Adrenal gland (tissue), 12 donors: ENCODE data around the gene CAPN8. TPM values are rescaled to one million over a fixed set of nuclear protein-coding genes. Genes with fewer than 3 reads are reported as not detected.

Source experiments
- DNase-seq, 7 donors: peaks; one replicate each; pipeline ENCODE4 v3.0.0-alpha.2; 2019 to 2020
- H3K27ac ChIP-seq, 5 donors: fragments of 200-600 bp; sonication (generic) in 4 of 5; 1 replicate in 3 of 5; 2 replicates in 2 of 5; pipeline versions ENCODE4 v1.5.1 to v1.8.0; 2016 to 2020; ENCODE audit warnings: mild to moderate bottlenecking in 1 of 5
- H3K27me3 ChIP-seq: fragments of 200-600 bp; 2 replicates; pipeline ENCODE4 v1.8.0; 2021
- H3K36me3 ChIP-seq, 2 donors: fragments of 200-600 bp; replicated peaks in 1 of 2; 1 replicate in 1 of 2; 2 replicates in 1 of 2; pipeline versions ENCODE4 v1.5.1 to v1.8.0; 2018 to 2022
- H3K4me1 ChIP-seq, 2 donors: fragments of 200-600 bp; replicated peaks in 1 of 2; 1 replicate in 1 of 2; 2 replicates in 1 of 2; pipeline versions ENCODE4 v1.5.1 to v1.8.0; 2018 to 2021
- H3K4me3 ChIP-seq, 4 donors: fragments of 200-600 bp; sonication (generic) in 3 of 4; one replicate each; pipeline ENCODE4 v1.5.1; 2016 to 2018
- H3K9me3 ChIP-seq, 3 donors: fragments of 200-600 bp; sonication (generic) in 1 of 3; replicated peaks in 1 of 3; 1 replicate in 2 of 3; 2 replicates in 1 of 3; pipeline versions ENCODE4 v1.5.1 to v1.8.0; 2016 to 2021
- POLR2A ChIP-seq, 2 donors: fragments of 450-650 bp; IDR thresholded peaks; one replicate each; pipeline ENCODE4 v1.6.1; 2017; ENCODE audit warnings: antibody characterized with exemption in 2 of 2, mild to moderate bottlenecking in 2 of 2, moderate library complexity in 1 of 2
- WGBS, 4 donors: extraction: QIAGEN DNeasy Blood & Tissue Kit in 2 of 4; methylation state at CpG; one replicate each; pipeline versions ENCODE4 v1.1.5 to v1.1.7; 2013 to 2017; 5-methylcytosine and 5-hydroxymethylcytosine counted together
- intact Hi-C, 2 donors: fragments of 100-400 bp; cut with DNase I; formaldehyde crosslinking; loops; one replicate each; pipeline versions ENCODE4 v1.14.1 to v1.15.0; 2022 to 2023
- polyA plus RNA-seq, 3 donors: library from polyadenylated mRNA; stranded (reverse); fragments of 200-250 nt in 2 of 3; fragments of 350-450 nt in 1 of 3; fragmentation: Illumina TruSeq in 1 of 3; extraction: RNeasy Lipid Tissue Mini Kit (QIAGEN cat#74804) in 1 of 3; gene quantifications; one replicate each; pipeline ENCODE4 v1.2.3, GENCODE V29; 2013 to 2014
- total RNA-seq, 9 donors: library from RNA; depleted of rRNA in 4 of 9; stranded (reverse); fragments of >200 nt in 4 of 9; fragments of 120-200 nt in 1 of 9; fragmentation: NEBNext Ultra II Directional in 1 of 9; extraction: Animal tissue kit (Norgen Biotek cat#: 25700) in 1 of 9; gene quantifications; one replicate each; pipeline versions ENCODE4 v1.1.0 to v1.2.4, GENCODE V29; 2013 to 2023
- TF ChIP-seq, protein P1 (sequence below), 6 experiments: fragments of 450-650 bp in 4 of 6; fragments of 200-600 bp in 2 of 6; sonication (generic) in 1 of 6; IDR thresholded peaks; 1 replicate in 5 of 6; 2 replicates in 1 of 6; pipeline versions ENCODE4 v1.5.1 to v1.8.0; 2016 to 2021; ENCODE audit warnings: antibody characterized with exemption in 6 of 6, mild to moderate bottlenecking in 2 of 6, moderate library complexity in 1 of 6
- donor health status: healthy with polysubstance abuse.
- donor health status: Bipolar disorder and iron deficiency.
- donor health status: DM: yes; HTN: yes; CAD: no.
- donor health status: DM: no; HTN: no; CAD: no.
- donor health status: DM: no; HTN: no; CAD: no.
- donor health status: DM: yes; HTN: yes; CAD: no.

Gene CAPN8
- total and polyA plus RNA-seq, 12 donors: 0.14 to 1.7 (median 0.79) TPM; not detected in 4

- Histone ChIP-seq H3K27ac (no peak overlapping the region), H3K4me1 (no peaks in the 10 kb centered on the region), H3K36me3 (no peaks in the 10 kb centered on the region), H3K27me3 (no peaks in the 10 kb centered on the region), H3K9me3 (no peaks in the 10 kb centered on the region), H3K4me3 (no peak overlapping the region)
- no peak for DNase-seq
- TF ChIP-seq POLR2A (IDR thresholded peaks at IDR 0.05): no peak
- TF ChIP-seq, protein P1, sequence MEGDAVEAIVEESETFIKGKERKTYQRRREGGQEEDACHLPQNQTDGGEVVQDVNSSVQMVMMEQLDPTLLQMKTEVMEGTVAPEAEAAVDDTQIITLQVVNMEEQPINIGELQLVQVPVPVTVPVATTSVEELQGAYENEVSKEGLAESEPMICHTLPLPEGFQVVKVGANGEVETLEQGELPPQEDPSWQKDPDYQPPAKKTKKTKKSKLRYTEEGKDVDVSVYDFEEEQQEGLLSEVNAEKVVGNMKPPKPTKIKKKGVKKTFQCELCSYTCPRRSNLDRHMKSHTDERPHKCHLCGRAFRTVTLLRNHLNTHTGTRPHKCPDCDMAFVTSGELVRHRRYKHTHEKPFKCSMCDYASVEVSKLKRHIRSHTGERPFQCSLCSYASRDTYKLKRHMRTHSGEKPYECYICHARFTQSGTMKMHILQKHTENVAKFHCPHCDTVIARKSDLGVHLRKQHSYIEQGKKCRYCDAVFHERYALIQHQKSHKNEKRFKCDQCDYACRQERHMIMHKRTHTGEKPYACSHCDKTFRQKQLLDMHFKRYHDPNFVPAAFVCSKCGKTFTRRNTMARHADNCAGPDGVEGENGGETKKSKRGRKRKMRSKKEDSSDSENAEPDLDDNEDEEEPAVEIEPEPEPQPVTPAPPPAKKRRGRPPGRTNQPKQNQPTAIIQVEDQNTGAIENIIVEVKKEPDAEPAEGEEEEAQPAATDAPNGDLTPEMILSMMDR (IDR thresholded peaks at IDR 0.05): no peak
- 80 to 97% (median 89%) methylated on average over 4 of the region's 4 CpGs for WGBS, 4 donors
- intact Hi-C loops: no loop called here
Observed at GRCh38 chr1:223659711-223660110, 5.8 kb downstream of the CAPN8 start.

GRCh38 chr1:223657978-223658377 lies 7.5 kb downstream of the CAPN8 start:
- H3K36me3 ChIP-seq: no peaks in the 10 kb centered on the region
- no peak for DNase-seq
- no peak overlapping the region for H3K27ac ChIP-seq
- no peaks in the 10 kb centered on the region for H3K27me3 ChIP-seq
- H3K9me3 ChIP-seq: no peaks in the 10 kb centered on the region
- intact Hi-C loops: no loop called here
- TF ChIP-seq, protein P1 (IDR thresholded peaks at IDR 0.05): no peak
- no peak for TF ChIP-seq POLR2A (IDR thresholded peaks at IDR 0.05)
- H3K4me3 ChIP-seq: no peak overlapping the region
- no peaks in the 10 kb centered on the region for H3K4me1 ChIP-seq
- 41 to 77% (median 68%) methylated on average over 1 of the region's 1 CpG for WGBS, 4 donors

DNA sequence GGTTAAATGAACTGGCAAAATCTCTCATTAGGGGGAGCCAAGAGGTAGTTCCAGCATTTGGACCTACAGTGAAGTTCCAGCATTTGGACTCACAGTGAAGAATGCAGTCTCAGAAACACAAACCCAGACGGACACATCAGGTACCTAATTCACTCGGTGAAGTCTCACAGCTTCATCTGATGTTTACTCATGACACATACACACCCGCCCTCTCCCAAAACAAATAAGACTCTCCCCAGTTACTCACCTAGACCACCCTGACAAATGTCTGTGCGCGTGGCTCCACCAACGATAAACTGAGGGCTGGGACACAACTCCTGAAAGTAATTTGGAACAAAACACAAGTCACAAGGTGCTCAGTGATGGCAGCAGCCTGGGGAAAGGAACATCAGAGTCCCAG lies 11.4 kb downstream of the CAPN8 start:
- no peaks in the 10 kb centered on the region for H3K27me3 ChIP-seq
- no peak overlapping the region for H3K27ac ChIP-seq
- no peak for DNase-seq
- H3K36me3 ChIP-seq: no peaks in the 10 kb centered on the region
- no peaks in the 10 kb centered on the region for H3K4me1 ChIP-seq
- no peak overlapping the region for H3K4me3 ChIP-seq
- 81 to 84% (median 83%) methylated on average over 5 to 6 of the region's 6 CpGs for whole genome bisulfite sequencing, 4 donors
- intact Hi-C loops: no loop called here
- TF ChIP-seq, protein P1 (IDR thresholded peaks at IDR 0.05): no peak
- no peak for TF ChIP-seq POLR2A (IDR thresholded peaks at IDR 0.05)
- no peaks in the 10 kb centered on the region for H3K9me3 ChIP-seq

GRCh38 chr1:223653431-223653830 lies 12.1 kb downstream of the CAPN8 start:
- no peaks in the 10 kb centered on the region for H3K9me3 ChIP-seq
- no peak overlapping the region for H3K27ac ChIP-seq
- H3K4me3 ChIP-seq: no peak overlapping the region
- H3K27me3 ChIP-seq: no peaks in the 10 kb centered on the region
- WGBS, 4 donors: 90 to 96% (median 91%) methylated on average over 4 of the region's 4 CpGs
- DNase-seq: no peak
- H3K4me1 ChIP-seq: no peaks in the 10 kb centered on the region
- no peak for TF ChIP-seq POLR2A (IDR thresholded peaks at IDR 0.05)
- TF ChIP-seq, protein P1 (IDR thresholded peaks at IDR 0.05): no peak
- no peaks in the 10 kb centered on the region for H3K36me3 ChIP-seq
- intact Hi-C loops: no loop called here
